Ramos (cell line): ENCODE measurements around the gene AGAP1.

Source experiments
- in situ Hi-C: fragments of 300-500 bp; cut with MboI; formaldehyde crosslinking; loops from one replicate; pipeline ENCODE4 v1.14.3; 2022; ENCODE audit warnings: low sequenced_read_pairs; ENCODE audit not compliant: unreplicated experiment

Gene AGAP1

DNA sequence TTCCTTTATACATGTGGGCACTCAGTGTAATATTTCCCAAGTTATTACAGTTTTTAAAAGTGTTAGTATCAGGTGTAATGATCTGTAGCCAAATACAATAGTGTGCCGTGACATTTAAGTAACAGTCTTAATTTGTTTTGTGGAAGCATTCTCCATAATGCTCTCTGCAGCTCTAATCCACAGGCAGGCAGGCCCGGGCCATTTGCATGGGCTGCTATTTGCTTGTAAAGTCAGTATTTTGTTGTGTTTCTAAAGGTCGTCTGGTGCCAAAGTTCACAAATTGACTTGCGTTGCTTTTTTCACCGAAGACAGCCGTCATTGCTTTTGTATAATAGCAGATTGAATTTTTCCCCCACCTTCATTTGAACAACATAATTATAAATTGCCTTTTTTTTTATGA lies 521.3 kb downstream of the AGAP1 start:
- in situ Hi-C loops, result no loop called here

GRCh38 chr2:236016496-236016895 lies 522.7 kb downstream of the AGAP1 start:
- in situ Hi-C loops, result no loop called here

DNA sequence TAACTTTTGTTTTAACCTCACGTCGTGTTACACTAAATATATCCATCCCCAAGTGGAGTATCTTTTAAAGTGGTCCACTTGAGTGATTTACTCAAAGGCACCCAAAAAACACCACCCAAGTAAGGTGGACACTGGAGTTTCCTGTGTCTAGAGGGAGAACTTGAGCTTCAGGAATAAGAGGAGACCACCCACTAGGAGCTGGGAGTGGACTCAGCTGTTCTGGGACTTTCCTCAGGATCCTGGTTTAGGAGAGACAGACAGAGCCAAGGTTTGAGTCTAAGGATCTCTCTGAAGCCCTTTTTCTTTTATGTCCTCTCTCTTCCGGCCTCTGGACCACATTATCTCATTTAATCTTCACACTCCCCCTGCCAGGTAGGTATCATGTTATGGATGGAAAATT lies 523.6 kb downstream of the AGAP1 start:
- in situ Hi-C loops, result no loop called here

- in situ Hi-C loops, result no loop called here
Observed at GRCh38 chr2:236019434-236019833, 525.6 kb downstream of the AGAP1 start.

- in situ Hi-C loops, result no loop called here
Observed at GRCh38 chr2:236021499-236022057, 527.7 kb downstream of the AGAP1 start.

DNA sequence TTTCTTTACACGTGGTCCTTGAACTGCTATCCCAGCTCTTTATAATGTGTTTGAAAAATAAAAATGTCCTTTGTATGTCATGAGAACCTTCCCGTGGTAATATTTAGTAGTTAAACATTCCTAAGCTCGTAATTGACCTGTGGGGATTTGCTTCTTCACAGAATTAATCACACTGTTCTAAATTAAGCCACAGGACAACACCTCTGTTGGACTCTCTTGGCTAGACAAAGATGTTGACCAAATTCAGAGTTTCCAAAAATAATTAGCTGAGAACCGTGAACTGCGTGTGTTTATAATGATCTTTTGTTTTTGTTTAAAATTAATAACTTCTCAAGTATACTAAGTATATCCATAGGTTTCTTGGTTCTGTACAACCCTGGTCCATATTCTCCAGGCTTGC lies 528.3 kb downstream of the AGAP1 start:
- in situ Hi-C loops, result no loop called here

DNA sequence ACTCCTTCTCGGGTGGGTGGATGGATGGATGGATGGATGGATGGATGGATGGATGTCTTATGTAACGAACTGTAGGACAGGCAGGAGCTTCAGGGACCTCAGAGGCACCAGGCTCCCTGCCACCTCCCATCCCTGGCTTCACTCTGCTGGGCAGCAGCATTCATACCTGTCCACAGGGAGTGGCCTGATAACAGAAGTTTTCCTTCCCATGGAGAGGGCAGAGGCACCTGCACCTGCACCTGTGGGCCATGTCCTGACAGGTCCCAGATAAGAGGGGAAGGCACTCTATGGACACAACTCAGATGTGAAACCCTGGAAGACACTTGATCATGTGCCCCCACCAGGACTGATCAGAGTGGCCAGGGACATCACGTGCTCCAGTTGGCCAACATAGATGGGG lies 532.0 kb downstream of the AGAP1 start:
- in situ Hi-C loops, result no loop called here

DNA sequence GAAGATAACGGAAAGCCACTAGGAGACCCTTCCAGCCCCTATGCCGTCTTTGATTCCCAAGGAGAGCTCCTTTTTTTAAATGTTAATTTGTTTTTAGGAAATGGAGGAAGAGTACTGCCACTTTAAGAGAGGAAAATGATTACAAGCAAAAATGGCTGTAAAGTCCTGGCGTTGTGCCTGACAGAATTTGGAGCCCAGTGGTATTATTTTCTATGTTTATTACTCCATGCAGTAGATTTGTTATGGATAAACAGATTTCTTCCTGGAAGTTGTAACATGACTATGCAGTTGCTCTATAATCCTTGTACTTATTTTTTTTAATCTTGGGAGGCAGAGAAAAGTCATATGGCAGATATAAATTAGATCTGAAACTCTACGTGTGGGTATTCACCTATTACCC lies 533.0 kb downstream of the AGAP1 start:
- in situ Hi-C loops, result no loop called here

DNA sequence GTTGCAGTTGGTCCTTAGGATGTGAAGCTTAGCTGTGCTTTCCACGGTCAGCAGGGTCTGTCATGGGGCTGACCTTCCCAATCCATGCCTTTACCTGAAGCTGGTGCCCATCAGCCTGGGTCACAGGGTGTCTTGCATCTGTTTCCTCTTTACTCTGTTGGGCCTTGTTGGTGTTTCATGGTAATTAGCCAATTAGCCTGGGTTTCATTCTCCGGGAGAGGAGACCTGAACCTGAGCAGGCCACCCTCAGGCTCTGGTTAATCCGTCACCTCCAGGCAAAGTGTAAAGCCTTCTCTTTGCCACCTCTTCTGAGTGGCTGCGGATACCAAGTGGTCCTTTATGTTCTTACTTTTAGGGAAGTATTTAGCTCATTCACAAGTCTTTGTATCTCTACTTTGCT lies 534.2 kb downstream of the AGAP1 start:
- in situ Hi-C loops, result no loop called here

GRCh38 chr2:236033462-236033861 lies 539.6 kb downstream of the AGAP1 start:
- in situ Hi-C loops, result no loop called here

GRCh38 chr2:236034974-236035373 lies 541.1 kb downstream of the AGAP1 start:
- in situ Hi-C loops, result no loop called here

DNA sequence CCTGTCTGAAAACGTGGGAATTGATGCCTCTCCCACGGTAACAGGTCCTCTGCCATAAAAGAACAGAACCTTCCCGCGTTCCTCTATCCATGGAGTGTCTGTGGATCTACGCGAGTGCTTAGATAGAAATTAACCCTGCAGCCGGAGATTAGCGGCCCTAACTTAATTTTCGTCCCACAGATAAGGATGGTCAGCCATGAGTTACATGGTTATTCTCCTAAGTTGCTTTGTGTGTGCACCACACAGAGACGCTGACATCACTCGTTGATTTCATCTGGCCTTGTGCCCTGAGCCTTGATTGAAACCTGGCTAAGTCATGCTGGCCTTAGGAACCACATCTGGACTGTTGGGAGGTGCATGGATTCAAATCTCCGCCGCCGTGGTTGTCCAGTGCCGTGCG lies 542.2 kb downstream of the AGAP1 start:
- in situ Hi-C loops, result no loop called here

DNA sequence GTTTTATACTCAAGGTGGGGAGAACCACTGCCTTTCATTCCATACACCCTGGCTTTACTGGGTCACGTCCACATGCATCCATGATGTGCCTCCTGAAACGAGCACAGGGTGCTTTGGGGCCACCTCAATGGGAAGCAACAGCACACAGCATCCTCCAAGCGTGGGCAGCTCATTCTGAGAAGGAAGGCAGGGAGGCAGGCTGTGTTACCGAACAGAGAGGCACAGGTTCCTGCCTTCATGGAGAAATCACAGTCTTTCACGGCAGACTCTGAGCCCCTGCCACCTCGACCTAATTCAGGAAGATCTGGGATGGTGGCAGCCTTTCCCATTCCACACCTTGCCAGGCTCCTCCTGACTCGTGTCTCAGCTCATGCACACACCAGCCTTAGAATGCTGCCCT lies 544.3 kb downstream of the AGAP1 start:
- in situ Hi-C loops, result no loop called here

GRCh38 chr2:236040600-236041328 lies 546.9 kb downstream of the AGAP1 start:
- in situ Hi-C loops, result no loop called here

DNA sequence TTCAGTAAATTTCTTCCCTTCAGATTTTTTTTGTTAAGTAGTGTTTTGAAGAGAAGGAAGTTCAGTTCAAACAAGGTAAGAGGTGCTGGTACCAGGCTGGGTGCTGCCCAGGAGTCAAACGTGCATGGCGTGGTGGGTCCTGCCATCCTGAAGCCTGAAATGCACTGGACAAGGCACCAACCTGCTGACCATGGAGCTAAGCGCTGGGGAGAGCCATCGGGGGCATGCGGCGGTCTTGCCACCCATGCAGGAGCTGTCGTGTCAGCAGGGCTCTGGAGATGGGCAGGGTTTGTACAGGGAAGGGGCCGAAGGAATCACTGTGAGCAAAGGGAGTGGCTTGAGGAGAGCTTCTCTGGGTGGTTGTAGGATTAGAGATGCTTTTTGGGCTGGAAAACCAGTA lies 547.8 kb downstream of the AGAP1 start:
- in situ Hi-C loops, result no loop called here

DNA sequence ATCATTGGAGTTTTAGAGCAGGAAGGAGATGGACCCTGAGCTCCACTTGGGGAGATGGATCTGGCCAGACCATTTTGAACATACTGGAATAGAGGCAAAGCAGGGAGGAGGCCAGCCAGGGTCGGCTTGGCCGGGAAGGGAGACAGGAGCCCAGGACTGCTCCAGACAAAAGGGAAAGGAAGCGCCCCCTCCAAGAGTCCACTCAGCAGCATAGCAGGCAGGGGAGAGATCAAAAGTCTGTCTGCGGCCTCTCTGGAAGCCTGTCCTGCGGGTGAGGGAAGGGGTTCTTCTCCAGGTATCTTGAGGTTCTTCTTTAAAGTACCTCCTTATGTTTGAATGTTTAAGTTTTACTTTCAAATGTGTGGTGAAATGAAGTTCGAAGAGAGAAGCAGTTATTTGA lies 548.2 kb downstream of the AGAP1 start:
- in situ Hi-C loops, result no loop called here

DNA sequence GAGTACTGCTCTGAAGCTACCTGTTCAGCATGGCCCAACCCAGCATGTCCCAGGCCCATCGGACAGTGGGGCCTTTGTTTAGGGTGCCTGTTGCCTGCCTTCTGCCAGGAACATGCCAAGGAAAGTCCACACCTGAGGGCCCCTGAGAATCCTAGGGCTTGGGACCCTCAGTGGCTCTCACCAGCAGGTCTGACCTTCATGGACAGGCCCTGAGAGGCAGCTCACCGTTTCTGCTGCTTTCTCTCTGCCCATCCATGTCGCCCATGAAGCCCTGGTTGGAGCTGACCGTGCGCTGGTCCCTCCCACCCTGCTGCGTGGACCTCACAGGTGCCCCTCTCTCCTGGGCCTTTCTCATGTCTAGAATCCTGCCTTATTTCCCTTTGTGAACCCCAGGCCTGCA lies 550.3 kb downstream of the AGAP1 start:
- in situ Hi-C loops, result no loop called here

DNA sequence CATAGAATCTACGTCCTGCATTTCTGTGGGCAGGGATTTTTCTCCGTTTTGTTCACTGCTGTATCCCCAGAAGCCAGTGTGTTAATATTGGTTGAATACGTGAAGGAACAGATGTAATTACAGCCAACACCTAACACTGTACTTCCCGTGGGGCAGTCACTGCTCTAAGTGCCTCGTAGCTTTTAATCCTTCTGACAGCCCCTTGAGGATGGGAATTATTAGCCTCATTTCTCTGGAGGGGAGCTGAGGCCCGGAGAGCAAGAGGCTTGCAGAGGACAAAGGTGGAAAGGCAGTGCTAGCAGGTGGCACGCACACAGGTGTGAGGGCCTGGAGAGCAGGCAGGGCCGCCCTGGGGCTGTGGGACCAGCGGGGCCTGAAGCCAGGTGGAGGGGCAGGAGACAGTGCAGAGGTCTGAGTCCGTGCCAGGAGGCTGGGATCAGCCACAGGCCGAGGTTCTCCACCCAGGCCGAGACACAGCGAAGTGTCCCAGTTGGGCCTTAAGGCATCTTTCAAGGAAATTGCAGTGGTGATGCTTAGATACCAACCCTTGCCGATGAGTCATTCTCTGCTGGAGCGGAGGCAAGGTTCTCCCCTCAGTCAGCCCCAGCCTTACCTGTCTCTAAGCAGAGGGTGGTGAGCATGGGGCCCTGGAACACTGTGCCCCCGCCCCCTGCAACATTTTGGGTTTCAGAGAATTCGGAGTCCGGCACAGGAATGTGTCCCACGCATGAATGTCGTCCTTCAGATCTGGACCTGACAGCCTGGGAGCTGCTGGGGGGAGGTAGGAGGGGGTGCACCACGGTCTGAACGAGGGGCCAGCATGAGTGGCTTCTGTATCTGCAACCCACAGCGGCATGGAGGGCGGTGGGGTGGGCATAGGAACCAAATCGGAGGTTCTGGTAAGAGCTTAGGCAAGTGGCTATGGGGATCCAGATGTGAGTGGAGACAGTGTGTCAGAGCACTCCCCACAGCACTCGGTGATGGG lies 551.7 kb downstream of the AGAP1 start:
- in situ Hi-C loops, result no loop called here

GRCh38 chr2:236046715-236047114 lies 552.9 kb downstream of the AGAP1 start:
- in situ Hi-C loops, result no loop called here

- in situ Hi-C loops, result no loop called here
Observed at GRCh38 chr2:236047176-236047575, 553.3 kb downstream of the AGAP1 start.

DNA sequence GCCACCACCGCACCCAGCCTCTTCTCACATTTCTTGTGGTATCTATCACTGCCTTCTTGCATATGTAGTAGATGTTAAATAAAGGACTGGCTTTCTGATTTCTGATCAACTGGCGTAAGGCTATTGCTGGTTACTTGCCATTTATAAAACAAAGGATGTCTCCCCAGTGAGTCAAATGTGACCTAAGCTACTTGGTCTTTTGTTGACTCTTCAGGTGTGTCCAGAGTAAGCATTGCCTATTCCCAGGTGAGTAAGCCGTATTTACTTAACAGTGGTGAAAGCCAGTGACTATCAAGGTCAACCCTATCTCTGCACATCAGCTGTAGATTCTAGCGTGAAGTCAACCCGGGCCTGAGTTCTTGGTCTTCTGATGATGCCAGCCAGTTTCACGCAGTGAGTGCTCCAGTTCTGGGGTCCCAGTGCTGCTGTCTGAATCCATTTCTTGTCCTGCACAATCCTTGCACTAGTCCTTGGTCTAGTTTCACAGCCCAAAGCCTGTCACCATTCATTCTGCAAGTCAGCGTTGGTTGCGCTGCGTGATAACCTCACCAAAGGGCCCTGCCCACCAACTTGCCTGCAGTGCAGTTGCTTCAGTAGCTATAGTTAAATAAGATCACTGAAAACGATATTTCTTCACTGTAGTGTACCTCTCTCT lies 554.2 kb downstream of the AGAP1 start:
- in situ Hi-C loops, result no loop called here
